HG03571 (cell line): ENCODE data around the gene FKBP7.
"Not testable (repeated sequence)": the region's sequence is repeated elsewhere in the genome, so short reads cannot be mapped to it uniquely, and the experiment has no call there.

Experiments used
- ATAC-seq: cut with Tn5 transposase; IDR thresholded peaks from one replicate; pipeline ENCODE4 v1.9.1; 2021; ENCODE audit not compliant: unreplicated experiment

FKBP7 gene, protein sequence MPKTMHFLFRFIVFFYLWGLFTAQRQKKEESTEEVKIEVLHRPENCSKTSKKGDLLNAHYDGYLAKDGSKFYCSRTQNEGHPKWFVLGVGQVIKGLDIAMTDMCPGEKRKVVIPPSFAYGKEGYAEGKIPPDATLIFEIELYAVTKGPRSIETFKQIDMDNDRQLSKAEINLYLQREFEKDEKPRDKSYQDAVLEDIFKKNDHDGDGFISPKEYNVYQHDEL

DNA sequence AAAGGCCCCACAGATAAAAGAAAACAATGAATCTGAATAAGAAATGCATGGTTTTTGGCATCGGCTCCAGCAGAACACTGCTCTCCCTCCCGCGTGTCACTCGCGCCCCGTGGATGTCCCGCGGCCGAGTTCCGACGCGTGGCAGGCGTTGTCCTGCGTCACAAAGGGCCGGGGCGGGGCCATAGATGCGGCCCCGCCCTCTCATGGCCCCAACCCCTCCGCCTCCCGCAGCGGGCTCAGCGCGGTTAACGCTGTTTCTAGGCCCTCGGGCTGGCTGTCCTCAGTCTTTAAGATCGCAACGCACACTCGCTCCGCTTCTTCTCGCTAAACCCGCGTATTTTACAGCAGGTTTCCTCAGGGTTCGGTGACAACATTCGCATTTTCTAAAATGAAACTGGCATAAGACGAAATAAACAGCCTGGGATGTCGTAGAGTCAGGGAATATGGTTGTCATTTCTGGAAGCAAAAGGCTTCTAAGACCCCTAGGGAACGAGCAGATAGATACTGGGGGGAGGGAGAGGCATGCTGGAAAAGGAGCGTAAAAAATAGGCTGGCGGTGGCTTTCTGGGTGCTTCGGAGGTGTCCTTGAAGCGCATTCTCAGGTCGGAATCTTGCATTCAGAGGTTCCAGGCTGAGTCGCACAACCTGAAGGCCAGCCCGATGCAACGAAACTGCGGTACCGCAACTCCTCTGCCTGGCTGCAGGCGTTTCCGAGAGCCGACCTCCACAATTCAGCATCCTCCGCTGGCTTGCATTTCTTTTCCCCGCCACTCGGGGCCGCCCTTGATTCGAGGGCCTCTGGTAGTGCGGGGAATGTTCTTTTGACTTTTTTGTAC is at the start of gene FKBP7:
Gene FKBP7 (minus strand): TSS at position 162 of the 836 bp plus-strand sequence. CDS start 101 bp downstream, at position 61.
- peak; percentile 37 for ATAC-seq

- no peak for ATAC-seq
These were observed 49.2 kb upstream of the FKBP7 start for GRCh38 chr2:178527592-178527991.

DNA sequence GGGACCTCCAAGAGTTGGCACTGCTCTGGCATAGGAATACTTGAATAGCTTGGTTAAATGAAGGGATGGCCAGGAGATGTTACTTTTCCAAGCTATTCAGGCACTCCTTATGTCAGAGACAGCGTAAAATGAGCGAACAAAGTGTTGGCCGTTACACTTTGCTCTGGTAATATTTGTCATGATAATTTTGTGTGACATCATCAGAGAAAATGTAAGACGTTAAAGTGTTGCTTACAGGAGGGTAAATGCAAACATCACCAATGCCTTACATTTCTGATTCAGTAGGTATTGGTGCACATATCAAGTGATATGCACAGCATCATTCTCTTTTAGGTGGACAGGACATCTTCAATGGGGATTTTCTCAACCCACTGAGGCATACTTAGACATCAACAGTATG is 47.9 kb upstream of the FKBP7 start:
- no peak for ATAC-seq

DNA sequence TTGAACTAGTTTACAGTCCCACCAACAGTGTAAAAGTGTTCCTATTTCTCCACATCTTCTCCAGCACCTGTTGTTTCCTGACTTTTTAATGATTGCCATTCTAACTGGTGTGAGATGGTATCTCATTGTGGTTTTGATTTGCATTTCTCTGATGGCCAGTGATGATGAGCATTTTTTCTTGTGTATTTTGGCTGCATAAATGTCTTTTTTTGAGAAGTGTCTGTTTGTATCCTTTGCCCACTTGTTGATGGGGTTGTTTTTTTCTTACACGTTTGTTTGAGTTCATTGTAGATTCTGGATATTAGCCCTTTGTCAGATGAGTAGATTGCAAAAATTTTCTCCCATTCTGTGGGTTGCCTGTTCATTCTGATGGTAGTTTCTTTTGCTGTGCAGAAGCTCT is 47.1 kb upstream of the FKBP7 start:
- ATAC-seq: not testable (repeated sequence)

GRCh38 chr2:178525010-178525409 is 46.6 kb upstream of the FKBP7 start:
- not testable (repeated sequence) for ATAC-seq

GRCh38 chr2:178523596-178524134 is 45.3 kb upstream of the FKBP7 start:
- ATAC-seq: no peak

DNA sequence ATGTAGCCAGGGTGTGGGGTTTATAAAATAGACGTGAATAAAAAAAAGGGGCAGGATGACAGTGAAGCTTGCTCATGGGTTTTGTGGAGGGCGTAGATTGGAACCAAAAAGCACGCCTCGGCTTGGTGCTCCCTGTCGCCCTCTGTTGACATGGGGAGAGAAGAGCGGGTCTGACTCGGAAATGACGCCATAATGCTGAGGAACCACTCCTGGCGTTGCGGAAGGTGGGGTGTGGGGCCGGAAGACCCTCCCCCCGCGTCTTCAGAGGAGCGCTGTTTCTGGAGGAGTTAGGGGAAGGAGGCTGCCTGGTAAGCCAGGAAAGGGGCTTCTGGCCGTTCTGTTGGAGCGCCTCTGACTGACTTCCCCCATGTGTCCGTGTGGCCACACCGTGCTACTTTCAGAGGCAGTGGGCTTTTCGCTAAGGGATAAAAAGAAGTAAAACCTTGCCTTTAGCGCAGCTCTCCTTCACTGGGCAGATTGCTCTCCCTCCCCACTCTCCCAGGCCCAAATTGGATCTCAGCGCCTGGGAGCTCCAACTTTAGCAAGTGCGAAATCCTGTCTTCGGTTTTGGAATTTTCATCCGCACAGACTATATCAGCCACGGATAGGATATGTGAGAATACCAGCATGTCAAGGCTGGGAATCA is 44.7 kb upstream of the FKBP7 start:
- ATAC-seq: peak; percentile 91

DNA sequence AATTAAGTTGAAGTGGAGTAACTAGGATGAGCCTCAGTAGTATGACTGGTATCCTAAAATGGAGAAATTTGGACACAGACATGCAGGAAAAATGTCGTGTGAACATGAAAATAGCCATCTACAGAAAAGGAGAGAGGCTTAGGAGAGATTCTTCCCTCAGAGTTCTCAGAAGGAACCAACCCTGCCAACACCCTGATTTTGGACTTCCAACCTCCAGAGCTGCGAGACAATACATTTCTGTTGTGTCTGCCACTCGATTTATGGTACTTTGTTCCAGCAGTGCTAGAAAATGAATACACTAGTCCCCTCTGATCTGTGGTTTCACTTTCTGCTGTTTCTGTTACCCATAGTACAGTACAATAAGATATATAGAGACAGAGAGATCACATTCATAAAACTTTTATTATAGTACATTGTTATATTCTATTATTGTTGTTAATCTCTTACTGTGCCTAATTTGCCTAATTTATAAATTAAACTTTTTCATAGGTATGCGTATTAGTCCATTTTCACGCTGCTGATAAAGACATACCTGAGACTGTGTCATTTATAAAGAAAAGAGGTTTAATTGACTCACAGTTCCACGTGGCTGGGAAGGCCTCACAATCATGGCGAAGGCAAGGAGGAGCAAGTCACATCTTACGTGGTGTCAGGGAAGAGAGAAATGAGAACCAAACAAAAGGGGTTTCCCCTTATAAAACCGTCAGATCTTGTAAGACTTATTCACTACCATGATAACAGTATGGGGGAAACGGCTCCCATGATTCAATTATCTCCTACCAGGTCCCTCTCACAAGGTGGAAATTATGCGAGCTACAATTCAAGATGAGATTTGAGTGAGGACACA is 43.1 kb upstream of the FKBP7 start:
- no peak for ATAC-seq

GRCh38 chr2:178517496-178517895 is 39.1 kb upstream of the FKBP7 start:
- ATAC-seq: no peak

DNA sequence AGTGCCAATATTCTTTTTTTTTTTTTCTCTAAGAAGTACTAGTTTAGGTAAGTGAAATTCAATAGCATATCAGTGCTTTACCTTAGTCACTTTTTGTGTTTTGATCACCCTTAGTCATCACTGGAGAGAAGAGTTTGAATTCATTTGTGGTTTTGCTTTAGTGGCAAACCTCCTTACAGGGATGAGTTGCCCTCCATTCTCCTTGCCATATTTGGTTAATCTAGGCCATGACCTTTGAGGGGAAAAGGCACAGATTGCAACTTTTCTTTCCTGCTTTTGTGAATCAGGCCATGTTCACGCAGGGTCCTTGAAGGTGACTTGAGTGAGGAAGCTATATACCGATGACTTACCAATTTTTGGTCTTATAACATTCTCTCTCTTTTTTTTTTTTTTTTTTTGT is 36.3 kb upstream of the FKBP7 start:
- ATAC-seq: no peak

DNA sequence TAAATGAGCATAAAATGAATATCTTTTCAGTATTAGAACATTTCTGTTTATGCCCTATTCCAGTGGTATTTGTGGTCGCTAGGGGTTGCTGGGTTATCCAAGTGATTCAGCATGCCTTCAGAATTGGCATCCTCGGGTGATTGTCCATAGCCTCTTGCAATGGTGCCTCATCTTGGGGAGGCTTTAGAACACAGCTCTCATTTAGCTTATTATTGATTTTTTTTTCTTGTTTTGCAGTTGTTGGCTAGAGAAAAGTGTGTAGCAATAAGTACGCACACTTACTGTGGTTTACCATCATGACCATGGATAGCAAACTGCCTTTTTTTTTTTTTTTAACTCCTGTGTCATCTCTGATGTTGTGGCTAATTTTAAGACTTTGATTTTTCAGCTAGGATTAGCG is 35.5 kb upstream of the FKBP7 start:
- ATAC-seq: no peak

DNA sequence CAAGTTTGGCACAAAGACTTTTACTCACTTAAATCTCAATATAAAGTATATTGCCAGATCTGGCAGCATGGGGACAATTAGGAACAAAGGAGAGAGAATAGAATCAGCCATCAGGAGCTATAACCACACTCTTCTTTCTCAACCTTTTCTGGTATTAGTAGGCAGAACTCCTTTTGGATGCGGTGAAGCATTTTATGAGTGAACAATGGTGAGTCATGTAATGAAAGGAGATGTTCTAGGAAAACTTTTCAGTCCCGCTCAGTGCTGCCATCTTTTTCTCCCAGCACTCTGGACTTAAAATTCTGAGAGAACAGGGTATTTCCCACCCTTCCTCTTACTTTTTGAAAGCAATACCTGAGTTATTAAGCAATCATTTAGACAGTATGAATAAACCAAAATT is 34.1 kb upstream of the FKBP7 start:
- no peak for ATAC-seq

DNA sequence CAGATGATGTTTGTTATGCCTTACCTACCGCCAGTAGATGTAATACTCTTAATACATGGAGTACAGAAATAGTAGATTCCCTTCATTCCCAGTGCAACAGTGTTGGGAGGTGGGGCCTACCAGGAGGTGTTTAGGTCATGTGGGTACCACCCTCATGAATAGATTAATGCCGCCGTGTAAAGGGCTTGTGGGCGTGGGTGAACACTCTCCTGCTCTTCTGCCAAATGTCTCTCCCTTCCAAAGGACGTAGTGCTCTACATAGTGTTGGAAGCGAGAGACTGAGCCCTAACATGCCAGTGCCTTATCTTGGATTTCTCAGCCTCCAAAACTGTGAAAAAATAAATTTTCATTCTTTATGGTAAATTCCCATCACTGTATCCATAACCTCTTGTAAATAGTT is 32.0 kb upstream of the FKBP7 start:
- ATAC-seq: no peak

DNA sequence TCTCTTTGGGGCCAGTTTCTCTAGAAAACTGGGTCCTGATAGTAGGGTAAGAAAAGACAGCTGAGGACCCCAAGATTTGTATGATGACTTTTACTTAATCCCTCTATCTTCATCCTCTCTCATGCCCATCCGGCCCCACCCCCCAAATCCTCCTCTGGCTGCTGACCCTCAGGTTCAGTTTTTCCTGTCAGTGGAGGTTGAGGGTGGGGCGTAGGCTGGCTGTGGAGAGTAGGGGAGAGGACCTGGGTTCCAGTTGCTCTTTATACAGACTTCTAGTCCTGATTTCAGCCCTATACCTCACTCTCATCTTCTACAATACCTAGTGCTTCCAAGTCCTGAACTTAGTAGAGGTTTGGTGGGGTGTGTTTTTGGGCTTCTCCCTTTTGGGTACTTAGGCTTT is 30.2 kb upstream of the FKBP7 start:
- ATAC-seq: no peak

DNA sequence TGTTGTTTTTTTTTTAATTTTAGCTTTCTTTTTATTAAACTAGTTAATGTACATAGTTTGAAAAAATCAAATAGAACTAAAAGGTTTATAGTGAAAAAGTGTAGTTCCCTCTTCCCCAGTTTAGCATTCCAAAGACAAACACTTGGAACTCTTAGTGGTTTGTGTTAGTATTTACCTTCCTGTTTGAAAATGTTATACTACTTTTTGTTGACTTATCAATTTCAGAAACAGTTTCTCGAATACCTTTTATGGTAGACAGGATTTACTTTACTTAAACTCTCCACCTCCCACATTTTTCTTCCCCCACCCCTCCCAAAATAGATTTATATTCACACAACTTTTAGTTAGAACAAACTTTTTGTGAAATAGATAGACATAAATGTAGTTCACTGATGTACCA is 28.5 kb upstream of the FKBP7 start:
- no peak for ATAC-seq

DNA sequence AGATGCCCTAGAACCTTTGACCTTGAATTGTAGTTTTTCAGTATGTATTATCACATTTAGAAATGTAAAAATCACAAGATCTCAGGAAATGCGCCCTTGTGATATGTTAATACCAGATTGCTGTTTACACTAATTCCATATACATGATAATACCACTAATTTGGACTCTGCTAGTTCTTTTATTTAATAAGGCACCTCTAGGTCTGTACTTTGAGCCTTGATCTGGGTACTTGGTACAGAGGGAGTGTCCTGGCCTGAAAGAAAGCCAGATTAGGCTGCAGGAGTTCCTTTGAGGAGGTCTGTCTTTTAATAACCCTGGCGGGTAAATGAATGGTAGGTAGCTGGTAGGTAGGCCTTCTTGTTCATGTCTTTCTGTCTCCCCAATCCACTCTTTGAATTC is 28.1 kb upstream of the FKBP7 start:
- no peak for ATAC-seq

DNA sequence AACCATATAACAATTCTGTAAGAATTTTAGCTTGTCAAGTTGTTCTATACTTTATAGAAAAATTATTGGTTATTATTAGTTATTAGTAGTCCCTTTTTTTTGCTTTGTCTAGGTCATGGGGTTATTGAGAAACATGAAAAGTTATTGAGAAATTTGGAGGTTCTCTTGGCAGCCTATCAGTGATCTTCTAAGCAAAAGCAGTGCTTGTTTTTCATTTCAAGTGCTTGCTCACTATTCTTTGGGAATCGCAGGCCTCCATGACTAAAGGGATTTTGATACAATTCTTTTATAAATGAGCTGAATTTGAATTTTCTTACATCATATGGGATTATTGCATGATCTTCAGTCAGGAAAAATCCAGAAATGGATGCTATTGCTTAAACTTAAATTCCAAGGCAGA is 27.7 kb upstream of the FKBP7 start:
- ATAC-seq: no peak

DNA sequence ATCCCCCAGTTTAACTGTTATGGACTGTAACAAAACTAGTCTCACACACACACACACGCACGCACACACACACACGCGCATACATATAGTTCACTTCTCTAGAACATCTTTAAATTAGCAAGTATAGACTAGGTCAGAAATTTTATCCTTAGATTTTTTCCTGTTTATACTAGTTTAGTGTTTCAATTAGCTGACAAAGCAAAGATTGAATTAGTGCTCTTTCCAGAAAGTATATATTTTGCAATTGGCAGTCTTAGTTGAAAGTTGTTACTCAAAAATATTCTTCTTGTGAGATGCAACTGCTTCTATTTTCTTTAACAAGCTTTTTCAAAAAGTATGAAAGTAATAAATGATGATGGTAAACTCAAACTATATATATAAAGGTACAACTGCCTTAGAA is 24.4 kb upstream of the FKBP7 start:
- ATAC-seq: no peak

- no peak for ATAC-seq
These were observed 21.2 kb upstream of the FKBP7 start for GRCh38 chr2:178499640-178500039.

GRCh38 chr2:178498137-178498536 is 19.7 kb upstream of the FKBP7 start:
- no peak for ATAC-seq

DNA sequence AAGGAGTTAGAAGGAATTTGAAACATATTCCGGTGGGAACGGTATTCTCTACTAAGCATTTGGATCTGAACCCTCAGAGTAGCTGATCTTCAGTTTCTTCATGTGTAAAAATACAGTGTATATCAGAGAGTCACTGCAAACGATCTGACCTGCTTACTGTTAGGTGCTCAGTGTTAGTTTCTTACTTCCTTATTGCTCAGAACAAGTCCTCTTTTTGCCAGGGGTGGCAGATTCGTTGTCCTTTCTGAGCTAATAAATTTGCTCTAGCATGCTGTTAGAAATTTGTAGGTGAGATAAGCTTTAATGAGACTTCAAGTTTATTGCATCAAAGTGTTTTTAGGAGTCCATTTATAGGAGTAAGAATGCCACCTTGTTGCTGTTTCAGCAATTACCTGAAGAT is 17.6 kb upstream of the FKBP7 start:
- no peak for ATAC-seq
